Thyroid gland (tissue), 4 donors: ENCODE measurements around the gene IGF1. TPM values are rescaled to one million over a fixed set of nuclear protein-coding genes. Genes with fewer than 3 reads are reported as not detected.

Experiments
- DNase-seq, 2 donors: peaks; one replicate each; pipeline ENCODE4 v3.0.0-alpha.2; 2019
- H3K27ac ChIP-seq, 3 donors: fragments of 200-600 bp; sonication (generic); 1 replicate in 2 of 3; 2 replicates in 1 of 3; pipeline ENCODE4 v1.5.1; 2016 to 2019; ENCODE audit warnings: mild to moderate bottlenecking in 1 of 3, moderate library complexity in 1 of 3
- H3K27me3 ChIP-seq: fragments of 200-600 bp; sonication (generic); one replicate; pipeline ENCODE4 v1.5.1; 2019
- H3K36me3 ChIP-seq, 2 donors: fragments of 200-600 bp; sonication (generic); one replicate each; pipeline ENCODE4 v1.5.1; 2016 to 2019
- H3K4me1 ChIP-seq, 2 donors: fragments of 200-600 bp; sonication (generic); one replicate each; pipeline ENCODE4 v1.5.1; 2017 to 2019
- H3K4me3 ChIP-seq, 3 donors: fragments of 200-600 bp; sonication (generic); replicated peaks in 1 of 3; 1 replicate in 2 of 3; 2 replicates in 1 of 3; pipeline ENCODE4 v1.5.1; 2016; ENCODE audit warnings: mild to moderate bottlenecking in 1 of 3
- H3K9me3 ChIP-seq: fragments of 200-600 bp; sonication (generic); one replicate; pipeline ENCODE4 v1.5.1; 2017
- CTCF ChIP-seq, 6 experiments: fragments of 200-600 bp in 3 of 6; fragments of 450-650 bp in 3 of 6; sonication (generic) in 3 of 6; IDR thresholded peaks; one replicate each; pipeline ENCODE4 v1.5.1; 2016 to 2019; ENCODE audit warnings: antibody characterized with exemption in 6 of 6, mild to moderate bottlenecking in 2 of 6, inconsistent platforms in 1 of 6, moderate library complexity in 1 of 6
- POLR2A ChIP-seq, 2 donors: fragments of 450-650 bp; IDR thresholded peaks; one replicate each; pipeline ENCODE4 v1.6.1; 2017; ENCODE audit warnings: antibody characterized with exemption in 2 of 2, mild to moderate bottlenecking in 2 of 2, moderate library complexity in 1 of 2
- WGBS, 2 donors: methylation state at CpG; one replicate each; pipeline ENCODE4 v1.1.5; 2017; 5-methylcytosine and 5-hydroxymethylcytosine counted together
- intact Hi-C: fragments of 100-400 bp; cut with DNase I; formaldehyde crosslinking; loops from one replicate; pipeline ENCODE4 v1.15.1; 2023
- total RNA-seq, 4 donors: library from RNA; depleted of rRNA; stranded (reverse); fragments of >200 nt; gene quantifications; one replicate each; pipeline ENCODE4 v1.2.3, GENCODE V29; 2016

IGF1 gene
- total RNA-seq, 4 donors from 2014 or later = 74.0 to 134 (median 111) TPM

DNA sequence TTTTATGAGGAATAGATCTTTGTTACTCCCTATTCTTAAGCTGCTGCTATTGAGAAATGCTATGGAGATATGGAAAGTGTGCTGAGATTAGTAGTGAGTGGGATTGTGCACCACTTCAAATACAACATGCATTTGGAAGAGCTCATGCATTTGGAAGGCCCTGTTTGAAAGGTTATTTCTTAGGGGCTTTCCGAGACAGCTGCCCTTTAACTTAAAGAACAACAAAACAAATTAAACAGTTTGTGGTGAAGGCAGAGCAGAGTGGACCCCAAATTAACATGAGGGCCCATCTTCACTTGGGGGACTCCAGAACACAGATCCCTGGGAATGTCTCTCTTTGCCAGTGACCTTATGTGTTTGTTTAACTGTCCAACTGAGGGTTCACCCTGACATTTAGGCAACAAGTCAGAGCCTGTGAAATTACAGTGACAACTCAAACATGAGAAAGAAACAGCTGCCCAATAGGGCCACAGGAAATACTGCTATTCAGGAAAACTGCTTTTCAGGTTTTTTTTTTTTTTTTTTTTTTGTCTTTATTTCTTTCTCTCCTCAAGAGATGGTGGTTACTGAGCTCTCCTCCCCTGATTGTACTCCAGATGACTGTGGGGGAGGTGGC lies 41.4 kb upstream of the IGF1 start:
- no peak for DNase-seq
- TF ChIP-seq CTCF (IDR thresholded peaks at IDR 0.05) (no peak), POLR2A (IDR thresholded peaks at IDR 0.05) (no peak)
- H3K4me1 ChIP-seq = peaks cover 0 to 13% of the 10 kb centered on the region in 2 donors
- no peak overlapping the region for H3K27ac ChIP-seq
- no peak overlapping the region for H3K4me3 ChIP-seq
- H3K36me3 ChIP-seq = no peaks in the 10 kb centered on the region
- no peaks in the 10 kb centered on the region for H3K27me3 ChIP-seq
- 83 to 100% methylated on average over 1 of the region's 1 CpG for WGBS, 2 donors
- H3K9me3 ChIP-seq = no peaks in the 10 kb centered on the region
- intact Hi-C loops = no loop called here

DNA sequence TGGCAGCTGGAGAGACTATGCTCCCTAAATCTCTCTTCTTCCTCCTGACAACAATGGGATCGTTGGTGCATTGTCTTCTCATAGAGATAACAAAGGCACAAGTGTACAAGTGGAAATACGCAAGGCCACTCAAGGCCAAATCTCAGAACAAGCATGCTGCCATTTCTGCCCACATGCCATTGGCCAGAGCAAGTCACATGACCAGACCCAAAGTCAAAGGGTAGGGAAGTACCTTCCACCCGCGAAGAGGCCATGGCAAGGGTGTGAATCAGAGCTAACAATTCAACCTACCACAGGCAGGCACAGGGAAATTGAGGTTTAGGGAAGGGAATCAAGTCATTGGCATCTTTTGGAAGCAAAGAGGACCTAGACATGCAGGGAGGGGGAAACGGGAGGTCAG lies 38.5 kb upstream of the IGF1 start:
- WGBS, 2 donors = 91 to 94% methylated on average over 5 of the region's 5 CpGs
- TF ChIP-seq CTCF (IDR thresholded peaks at IDR 0.05) (no peak), POLR2A (IDR thresholded peaks at IDR 0.05) (no peak)

DNA sequence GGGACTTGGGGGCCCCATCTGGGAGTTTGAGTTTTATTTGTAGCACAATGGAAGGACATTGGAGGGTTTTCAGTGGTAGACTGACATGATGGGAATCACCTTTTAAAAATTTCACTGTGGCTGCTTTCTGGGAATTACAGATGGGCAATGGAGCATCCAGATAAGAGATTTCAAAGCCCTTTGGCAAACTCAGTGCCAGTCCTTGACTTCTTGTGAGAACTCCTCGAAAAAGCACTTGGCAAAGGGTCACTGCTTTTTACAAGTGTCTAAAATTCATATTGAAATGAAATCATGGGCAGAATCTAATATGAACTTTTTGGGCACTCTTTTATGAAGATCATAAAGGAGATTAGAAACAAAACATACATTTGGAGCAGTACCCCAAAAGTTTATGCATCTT lies 34.3 kb upstream of the IGF1 start:
- intact Hi-C loops = no loop called here
- H3K27ac ChIP-seq = peak overlapping the region in 1 of 3 donors; percentile 31
- WGBS, 2 donors = 18 to 38% methylated on average over 1 of the region's 1 CpG
- no peak overlapping the region for H3K4me3 ChIP-seq
- H3K4me1 ChIP-seq = peaks cover 14 to 35% of the 10 kb centered on the region in 2 donors
- DNase-seq = peak; percentile 52 to 55
- no peaks in the 10 kb centered on the region for H3K36me3 ChIP-seq
- H3K27me3 ChIP-seq = no peaks in the 10 kb centered on the region
- TF ChIP-seq CTCF (IDR thresholded peaks at IDR 0.05) (no peak), POLR2A (IDR thresholded peaks at IDR 0.05) (no peak)
- H3K9me3 ChIP-seq = no peaks in the 10 kb centered on the region

More for the DNA sequence above, 38.5 kb upstream of the IGF1 start:
- Histone ChIP-seq H3K36me3 (no peaks in the 10 kb centered on the region), H3K4me1 (peaks cover 10 to 17% of the 10 kb centered on the region in 2 donors), H3K9me3 (no peaks in the 10 kb centered on the region), H3K27ac (no peak overlapping the region), H3K4me3 (no peak overlapping the region), H3K27me3 (no peaks in the 10 kb centered on the region)
- intact Hi-C loops = no loop called here
- DNase-seq = no peak

DNA sequence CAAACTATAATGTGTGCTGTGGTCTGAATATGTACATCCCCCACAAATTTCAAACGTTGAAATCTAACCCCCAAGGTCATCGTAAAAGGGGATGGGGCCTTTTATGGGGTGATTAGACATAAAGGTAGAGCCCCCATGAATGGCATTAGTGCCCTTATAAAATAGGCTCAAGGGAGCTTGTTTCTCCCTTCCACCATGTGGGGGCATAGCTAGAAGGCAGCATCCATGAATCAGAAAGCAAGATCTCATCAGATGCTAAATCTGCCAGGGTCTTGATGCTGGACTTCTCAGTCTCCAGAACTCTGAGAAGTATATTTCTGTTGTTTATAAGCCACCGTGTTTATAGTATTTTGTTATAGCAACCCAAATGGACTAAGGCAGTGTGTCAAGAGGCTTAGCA lies 33.4 kb upstream of the IGF1 start:
- H3K36me3 ChIP-seq = no peaks in the 10 kb centered on the region
- no peaks in the 10 kb centered on the region for H3K9me3 ChIP-seq
- no peaks in the 10 kb centered on the region for H3K27me3 ChIP-seq
- no peak for TF ChIP-seq CTCF (IDR thresholded peaks at IDR 0.05)
- no peak for TF ChIP-seq POLR2A (IDR thresholded peaks at IDR 0.05)
- H3K27ac ChIP-seq = peak overlapping the region in 1 of 3 donors; percentile 33
- no peak overlapping the region for H3K4me3 ChIP-seq
- no peak for DNase-seq
- intact Hi-C loops = no loop called here
- peaks cover 14 to 35% of the 10 kb centered on the region in 2 donors for H3K4me1 ChIP-seq
- 68 to 75% methylated on average over 3 of the region's 3 CpGs for WGBS, 2 donors

DNA sequence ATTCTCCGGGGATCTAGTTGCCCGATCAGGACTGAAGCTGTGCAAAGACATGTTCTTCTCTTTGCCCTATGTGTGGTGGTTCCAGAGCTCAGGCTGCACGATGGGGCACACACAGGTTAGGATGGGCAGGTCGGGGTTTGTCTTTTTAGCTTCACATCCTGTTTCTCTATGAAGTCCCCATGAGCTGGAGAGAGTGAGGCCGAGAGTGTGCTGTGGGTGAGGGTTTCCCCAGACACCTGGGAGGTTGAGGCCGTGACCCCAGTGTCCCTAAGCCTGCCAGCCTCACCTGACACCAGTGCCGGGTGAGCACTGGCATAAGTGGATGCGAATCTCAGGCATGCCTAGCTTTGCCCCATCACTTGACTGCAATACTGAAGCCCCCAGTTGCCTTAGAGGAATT lies 32.9 kb upstream of the IGF1 start:
- intact Hi-C loops = no loop called here
- Histone ChIP-seq H3K36me3 (no peaks in the 10 kb centered on the region), H3K9me3 (no peaks in the 10 kb centered on the region), H3K27ac (no peak overlapping the region), H3K27me3 (no peaks in the 10 kb centered on the region), H3K4me3 (no peak overlapping the region), H3K4me1 (peaks cover 14 to 35% of the 10 kb centered on the region in 2 donors)
- DNase-seq = no peak
- WGBS, 2 donors = 79 to 90% methylated on average over 6 to 8 of the region's 8 CpGs
- no peak for TF ChIP-seq CTCF (IDR thresholded peaks at IDR 0.05)
- no peak for TF ChIP-seq POLR2A (IDR thresholded peaks at IDR 0.05)
